ENCODE data around the gene PIK3CA. TPM values are rescaled to one million over a fixed set of nuclear protein-coding genes. Genes with fewer than 3 reads are reported as not detected.
A peak's percentile ranks its signal among the peaks of the same experiment; 100 is the strongest.
"Not testable (repeated sequence)": the region's sequence is repeated elsewhere in the genome, so short reads cannot be mapped to it uniquely, and the experiment has no call there.

The PIK3CA gene
- total RNA-seq, 2 donors from 2014 or later = 15.5 to 17.2 TPM

DNA sequence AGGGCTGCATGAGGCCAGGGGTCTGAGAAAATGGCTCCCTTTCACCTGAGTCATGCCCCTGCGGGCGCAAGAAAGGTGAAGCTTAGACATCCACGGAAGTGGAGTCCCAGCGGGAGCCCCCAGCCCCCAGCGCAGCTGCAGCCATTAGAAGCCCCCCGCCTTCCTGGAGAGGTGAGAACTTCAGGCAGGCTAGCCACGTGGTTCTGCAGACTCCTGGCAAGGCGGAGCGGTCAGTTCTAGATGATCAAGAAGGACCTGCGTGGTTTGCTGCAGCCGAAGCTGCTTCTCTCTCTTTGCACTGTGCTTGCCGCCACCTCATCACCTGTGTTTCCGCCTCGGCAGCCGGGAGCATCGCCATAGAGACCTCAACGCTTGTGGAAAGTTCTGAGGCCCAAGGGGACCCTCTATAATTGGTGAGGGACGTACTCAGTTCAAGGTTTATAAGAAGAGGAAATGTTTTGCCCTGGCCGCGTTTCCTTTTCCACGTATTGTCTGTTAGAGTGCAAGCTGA, 118.6 kb downstream of the PIK3CA start:
- no peaks in the 10 kb centered on the region for H3K9me3 ChIP-seq
- H3K36me3 ChIP-seq = no peaks in the 10 kb centered on the region
- peak overlapping the region in 1 of 2 donors; percentile 10 for H3K4me3 ChIP-seq
- DNase-seq (ENCODE audit: low spot score) = no peak
- H3K4me1 ChIP-seq = no peaks in the 10 kb centered on the region
- no peaks in the 10 kb centered on the region for H3K27me3 ChIP-seq
- TF ChIP-seq, protein P1, sequence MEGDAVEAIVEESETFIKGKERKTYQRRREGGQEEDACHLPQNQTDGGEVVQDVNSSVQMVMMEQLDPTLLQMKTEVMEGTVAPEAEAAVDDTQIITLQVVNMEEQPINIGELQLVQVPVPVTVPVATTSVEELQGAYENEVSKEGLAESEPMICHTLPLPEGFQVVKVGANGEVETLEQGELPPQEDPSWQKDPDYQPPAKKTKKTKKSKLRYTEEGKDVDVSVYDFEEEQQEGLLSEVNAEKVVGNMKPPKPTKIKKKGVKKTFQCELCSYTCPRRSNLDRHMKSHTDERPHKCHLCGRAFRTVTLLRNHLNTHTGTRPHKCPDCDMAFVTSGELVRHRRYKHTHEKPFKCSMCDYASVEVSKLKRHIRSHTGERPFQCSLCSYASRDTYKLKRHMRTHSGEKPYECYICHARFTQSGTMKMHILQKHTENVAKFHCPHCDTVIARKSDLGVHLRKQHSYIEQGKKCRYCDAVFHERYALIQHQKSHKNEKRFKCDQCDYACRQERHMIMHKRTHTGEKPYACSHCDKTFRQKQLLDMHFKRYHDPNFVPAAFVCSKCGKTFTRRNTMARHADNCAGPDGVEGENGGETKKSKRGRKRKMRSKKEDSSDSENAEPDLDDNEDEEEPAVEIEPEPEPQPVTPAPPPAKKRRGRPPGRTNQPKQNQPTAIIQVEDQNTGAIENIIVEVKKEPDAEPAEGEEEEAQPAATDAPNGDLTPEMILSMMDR (IDR thresholded peaks at IDR 0.05) = no peak
- no peak overlapping the region for H3K27ac ChIP-seq

GRCh38 chr3:179268400-179269051, 120.4 kb downstream of the PIK3CA start:
- H3K4me1 ChIP-seq = no peaks in the 10 kb centered on the region
- no peak overlapping the region for H3K4me3 ChIP-seq
- H3K36me3 ChIP-seq = no peaks in the 10 kb centered on the region
- TF ChIP-seq, protein P1 (IDR thresholded peaks at IDR 0.05) = no peak
- H3K27me3 ChIP-seq = no peaks in the 10 kb centered on the region
- no peak overlapping the region for H3K27ac ChIP-seq
- no peaks in the 10 kb centered on the region for H3K9me3 ChIP-seq
- peak; percentile 23 for DNase-seq (ENCODE audit: low spot score)

DNA sequence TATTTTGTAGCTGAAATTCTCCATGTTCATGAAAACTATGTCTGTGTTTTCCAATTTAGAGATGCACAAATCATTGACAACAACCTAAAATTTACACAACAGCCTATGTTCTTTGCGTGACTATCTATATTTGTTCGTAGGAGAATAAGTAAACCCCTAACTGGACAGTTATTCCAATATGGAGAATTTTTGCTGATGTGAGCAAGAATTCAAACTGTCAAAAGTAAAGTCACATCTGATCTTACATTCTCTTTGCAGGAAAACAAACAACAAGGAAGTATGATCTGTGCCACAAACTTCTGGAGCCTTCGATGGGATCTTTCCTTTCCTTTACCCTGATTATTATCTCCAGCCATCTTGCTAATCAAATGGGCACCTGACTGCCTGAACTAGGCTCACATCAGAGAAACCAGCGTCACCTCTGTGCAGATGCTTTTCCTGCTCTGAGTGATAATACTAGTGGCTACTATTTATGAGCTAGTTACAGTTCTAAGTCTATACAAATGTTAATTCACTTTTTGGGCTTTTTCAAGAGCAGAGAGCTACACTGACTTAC, 121.1 kb downstream of the PIK3CA start:
- Histone ChIP-seq H3K9me3 (no peaks in the 10 kb centered on the region), H3K27me3 (no peaks in the 10 kb centered on the region), H3K27ac (no peak overlapping the region), H3K36me3 (no peaks in the 10 kb centered on the region), H3K4me1 (no peaks in the 10 kb centered on the region), H3K4me3 (no peak overlapping the region)
- no peak for DNase-seq (ENCODE audit: low spot score)
- TF ChIP-seq, protein P1 (IDR thresholded peaks at IDR 0.05) = no peak

GRCh38 chr3:179272385-179272784, 124.2 kb downstream of the PIK3CA start:
- Histone ChIP-seq H3K36me3 (no peaks in the 10 kb centered on the region), H3K27ac (no peak overlapping the region), H3K27me3 (no peaks in the 10 kb centered on the region), H3K4me1 (no peaks in the 10 kb centered on the region), H3K9me3 (no peaks in the 10 kb centered on the region), H3K4me3 (no peak overlapping the region)
- DNase-seq (ENCODE audit: low spot score) = no peak
- TF ChIP-seq, protein P1 (IDR thresholded peaks at IDR 0.05) = peak in 1 of 2 donors; percentile 46

GRCh38 chr3:179274434-179274833, 126.3 kb downstream of the PIK3CA start:
- not testable (repeated sequence) for H3K27ac ChIP-seq; H3K4me1 ChIP-seq; H3K9me3 ChIP-seq; H3K36me3 ChIP-seq; H3K4me3 ChIP-seq; H3K27me3 ChIP-seq; DNase-seq (ENCODE audit: low spot score)

DNA sequence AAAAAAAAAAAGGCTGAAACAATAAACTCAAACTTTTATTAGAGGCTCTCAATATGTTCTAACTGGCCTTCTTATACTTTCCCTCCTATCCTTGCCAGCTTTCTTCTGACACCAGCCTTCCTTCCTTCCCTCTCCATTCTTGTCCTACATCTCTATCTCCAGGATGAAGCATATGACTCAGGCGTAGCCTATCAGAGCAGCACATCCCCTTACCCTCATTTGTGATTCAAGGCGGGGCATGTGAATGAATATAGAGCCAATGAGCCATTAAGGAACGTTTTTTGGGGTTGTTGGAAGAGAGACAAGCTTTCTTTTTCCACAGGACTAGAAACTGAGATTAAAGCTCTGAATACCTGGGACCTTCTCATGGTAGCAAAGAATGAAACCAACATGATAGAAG, 127.8 kb downstream of the PIK3CA start:
- TF ChIP-seq, protein P1 (IDR thresholded peaks at IDR 0.05) = no peak
- Histone ChIP-seq H3K4me3 (no peak overlapping the region), H3K27ac (no peak overlapping the region), H3K4me1 (no peaks in the 10 kb centered on the region), H3K27me3 (no peaks in the 10 kb centered on the region), H3K9me3 (no peaks in the 10 kb centered on the region), H3K36me3 (no peaks in the 10 kb centered on the region)
- no peak for DNase-seq (ENCODE audit: low spot score)

All from right atrium auricular region (tissue), 2 donors.